ENCODE results near the gene NCKAP5.

Gene NCKAP5

DNA sequence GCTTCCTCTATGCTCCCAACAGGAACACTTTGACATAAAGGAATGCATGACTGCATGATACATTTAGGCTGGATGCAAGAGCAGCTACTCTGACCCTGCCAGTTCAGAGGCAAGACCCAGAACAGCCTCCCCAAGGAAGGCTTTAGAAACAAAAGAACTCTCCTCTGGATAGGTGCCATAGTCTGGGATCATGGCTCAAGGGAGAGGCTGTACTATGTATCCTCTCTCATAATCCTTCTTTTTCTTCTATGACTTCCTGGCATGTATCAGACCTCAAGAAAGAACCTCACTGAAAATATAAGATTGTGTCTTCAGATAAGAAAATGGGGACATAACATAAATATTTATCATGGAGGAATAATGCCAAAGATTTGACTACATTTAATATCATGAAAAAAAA lies 704.3 kb downstream of the NCKAP5 start:
- no peaks in the 10 kb centered on the region for H3K36me3 ChIP-seq
- H3K9ac ChIP-seq, result no peak overlapping the region
- no peaks in the 10 kb centered on the region for H3K27me3 ChIP-seq
- no peaks in the 10 kb centered on the region for H3K4me1 ChIP-seq
- H3K4me3 ChIP-seq, result no peak overlapping the region
- H4K20me1 ChIP-seq, result no peaks in the 10 kb centered on the region
- no peak overlapping the region for H3K27ac ChIP-seq
- TF ChIP-seq Cebpa-rat (IDR thresholded peaks at IDR 0.05), result no peak
- H3K4me2 ChIP-seq, result no peak overlapping the region
- no peaks in the 10 kb centered on the region for H3K9me3 ChIP-seq (replicated peaks in 1 of 11)

- TF ChIP-seq Cebpa-rat (IDR thresholded peaks at IDR 0.05), result no peak
- H3K9ac ChIP-seq, result no peak overlapping the region
These were observed 708.0 kb downstream of the NCKAP5 start for GRCh38 chr2:132860220-132860619.

DNA sequence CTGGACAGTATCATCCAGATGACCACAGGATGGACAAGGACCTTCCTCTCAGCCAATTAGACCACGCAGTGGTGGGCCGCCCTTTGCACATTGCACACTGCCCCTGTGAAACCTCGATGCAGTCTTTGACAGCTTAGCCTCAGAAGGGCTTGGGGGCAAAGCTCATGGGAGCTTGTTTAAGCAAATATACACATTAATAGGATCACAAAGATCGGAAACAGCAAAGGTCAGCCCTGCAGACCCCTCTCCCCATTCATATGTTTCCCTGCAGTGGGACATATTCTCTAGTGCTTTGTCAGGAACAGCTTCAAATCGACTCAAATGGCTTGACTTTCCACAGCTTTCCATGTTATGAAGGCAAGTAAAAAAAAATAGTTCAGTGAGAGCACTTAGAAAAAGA lies 708.7 kb downstream of the NCKAP5 start:
- no peak overlapping the region for H3K4me2 ChIP-seq
- no peak for TF ChIP-seq Cebpa-rat (IDR thresholded peaks at IDR 0.05)

More at GRCh38 chr2:132860220-132860619, 708.0 kb downstream of the NCKAP5 start:
- no peak overlapping the region for H3K27ac ChIP-seq
- H3K4me2 ChIP-seq, result no peak overlapping the region
- H4K20me1 ChIP-seq, result no peaks in the 10 kb centered on the region
- no peaks in the 10 kb centered on the region for H3K27me3 ChIP-seq
- H3K9me3 ChIP-seq (replicated peaks in 1 of 11), result no peaks in the 10 kb centered on the region
- no peaks in the 10 kb centered on the region for H3K4me1 ChIP-seq
- no peak overlapping the region for H3K4me3 ChIP-seq
- H3K36me3 ChIP-seq, result no peaks in the 10 kb centered on the region

DNA sequence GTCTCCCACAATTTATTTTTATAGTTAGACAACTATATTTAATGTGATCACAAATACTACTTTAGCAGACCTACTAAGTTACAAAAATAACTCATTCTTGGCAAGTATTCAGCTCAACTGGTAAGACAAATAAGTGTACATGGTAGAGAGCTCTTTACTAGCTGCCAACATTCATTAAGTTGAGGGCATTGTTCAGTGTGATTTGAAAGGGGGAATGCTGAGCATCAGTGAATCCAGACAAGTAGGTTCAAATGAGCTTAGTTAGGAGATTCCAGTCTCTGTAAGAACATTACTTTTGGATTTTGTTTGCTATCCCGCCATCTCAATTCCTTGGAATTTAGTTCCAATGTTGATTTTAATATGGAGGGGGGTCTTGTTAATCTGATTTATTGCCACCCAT lies 710.9 kb downstream of the NCKAP5 start:
- H3K9me3 ChIP-seq (replicated peaks in 1 of 11), result no peaks in the 10 kb centered on the region
- H3K27me3 ChIP-seq, result no peaks in the 10 kb centered on the region
- H4K20me1 ChIP-seq, result no peaks in the 10 kb centered on the region
- no peak overlapping the region for H3K4me3 ChIP-seq
- H3K9ac ChIP-seq, result no peak overlapping the region
- H3K4me1 ChIP-seq, result no peaks in the 10 kb centered on the region
- no peak overlapping the region for H3K27ac ChIP-seq
- H3K4me2 ChIP-seq, result no peak overlapping the region
- H3K36me3 ChIP-seq, result no peaks in the 10 kb centered on the region
- no peak for TF ChIP-seq Cebpa-rat (IDR thresholded peaks at IDR 0.05)

More for the DNA sequence above, 708.7 kb downstream of the NCKAP5 start:
- no peaks in the 10 kb centered on the region for H3K36me3 ChIP-seq
- H3K27ac ChIP-seq, result no peak overlapping the region
- no peaks in the 10 kb centered on the region for H3K4me1 ChIP-seq
- no peaks in the 10 kb centered on the region for H3K27me3 ChIP-seq
- H3K9me3 ChIP-seq (replicated peaks in 1 of 11), result no peaks in the 10 kb centered on the region
- H3K9ac ChIP-seq, result no peak overlapping the region
- no peak overlapping the region for H3K4me3 ChIP-seq
- no peaks in the 10 kb centered on the region for H4K20me1 ChIP-seq

DNA sequence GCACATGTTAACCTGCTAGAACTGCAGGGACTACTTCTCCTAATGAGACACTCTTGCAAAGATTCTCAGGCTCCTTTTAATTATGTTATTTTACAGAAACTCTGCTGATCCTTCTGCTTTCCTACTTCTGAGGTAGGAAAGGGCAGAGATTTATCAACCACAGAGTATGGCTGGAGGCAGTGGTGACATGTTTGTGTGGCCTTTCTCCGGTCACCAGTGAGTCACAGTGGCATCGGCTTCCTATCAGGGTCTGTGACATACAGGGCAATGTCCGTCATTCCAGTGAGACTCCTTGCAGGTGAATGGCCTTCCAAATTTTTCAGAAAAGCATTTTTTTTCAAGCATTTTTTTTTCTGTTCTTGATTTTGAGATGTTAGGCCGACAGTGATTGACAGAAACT lies 717.6 kb downstream of the NCKAP5 start:
- Histone ChIP-seq H3K36me3 (no peaks in the 10 kb centered on the region), H3K4me1 (no peaks in the 10 kb centered on the region), H3K4me3 (no peak overlapping the region), H3K9me3 (replicated peaks in 1 of 11) (no peaks in the 10 kb centered on the region), H3K4me2 (no peak overlapping the region), H4K20me1 (no peaks in the 10 kb centered on the region), H3K9ac (no peak overlapping the region), H3K27ac (no peak overlapping the region), H3K27me3 (no peaks in the 10 kb centered on the region)
- no peak for TF ChIP-seq Cebpa-rat (IDR thresholded peaks at IDR 0.05)

GRCh38 chr2:132849118-132849517 lies 719.1 kb downstream of the NCKAP5 start:
- H3K36me3 ChIP-seq, result no peaks in the 10 kb centered on the region
- H3K27me3 ChIP-seq, result no peaks in the 10 kb centered on the region
- no peak for TF ChIP-seq Cebpa-rat (IDR thresholded peaks at IDR 0.05)
- no peaks in the 10 kb centered on the region for H3K4me1 ChIP-seq
- H3K9me3 ChIP-seq (replicated peaks in 1 of 11), result no peaks in the 10 kb centered on the region
- H3K4me2 ChIP-seq, result no peak overlapping the region
- no peak overlapping the region for H3K27ac ChIP-seq
- H4K20me1 ChIP-seq, result no peaks in the 10 kb centered on the region
- no peak overlapping the region for H3K9ac ChIP-seq
- H3K4me3 ChIP-seq, result no peak overlapping the region

GRCh38 chr2:132845339-132845738 lies 722.9 kb downstream of the NCKAP5 start:
- Histone ChIP-seq H3K27me3 (no peaks in the 10 kb centered on the region), H3K9me3 (replicated peaks in 1 of 11) (no peaks in the 10 kb centered on the region), H3K4me3 (no peak overlapping the region), H3K4me1 (no peaks in the 10 kb centered on the region), H3K27ac (no peak overlapping the region), H3K4me2 (no peak overlapping the region), H3K9ac (no peak overlapping the region), H4K20me1 (no peaks in the 10 kb centered on the region), H3K36me3 (no peaks in the 10 kb centered on the region)
- TF ChIP-seq Cebpa-rat (IDR thresholded peaks at IDR 0.05), result no peak

DNA sequence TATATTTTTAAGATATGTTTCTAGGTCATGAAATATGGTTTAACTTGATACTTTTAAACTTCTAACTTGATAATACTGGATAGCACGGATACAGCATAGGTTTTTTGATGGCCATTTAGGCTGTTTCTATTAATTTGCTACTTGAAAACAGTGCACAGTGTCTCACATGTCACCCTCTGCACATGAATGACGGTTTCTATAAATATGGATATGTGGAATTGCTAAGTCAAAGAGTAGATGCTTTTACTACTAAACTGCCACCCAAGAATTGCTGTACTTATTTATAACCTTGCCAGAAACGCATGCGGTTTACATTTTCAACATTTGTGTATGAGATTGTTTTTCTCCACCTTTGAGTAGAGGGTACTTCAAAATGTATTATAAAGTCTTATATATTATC lies 723.7 kb downstream of the NCKAP5 start:
- no peak overlapping the region for H3K27ac ChIP-seq
- no peaks in the 10 kb centered on the region for H4K20me1 ChIP-seq
- no peak overlapping the region for H3K4me3 ChIP-seq
- no peaks in the 10 kb centered on the region for H3K27me3 ChIP-seq
- no peak overlapping the region for H3K4me2 ChIP-seq
- no peak overlapping the region for H3K9ac ChIP-seq
- H3K36me3 ChIP-seq, result no peaks in the 10 kb centered on the region
- H3K4me1 ChIP-seq, result no peaks in the 10 kb centered on the region
- TF ChIP-seq Cebpa-rat (IDR thresholded peaks at IDR 0.05), result no peak
- no peaks in the 10 kb centered on the region for H3K9me3 ChIP-seq (replicated peaks in 1 of 11)

GRCh38 chr2:132837769-132838168 lies 730.5 kb downstream of the NCKAP5 start:
- H4K20me1 ChIP-seq, result no peaks in the 10 kb centered on the region
- H3K27me3 ChIP-seq, result no peaks in the 10 kb centered on the region

DNA sequence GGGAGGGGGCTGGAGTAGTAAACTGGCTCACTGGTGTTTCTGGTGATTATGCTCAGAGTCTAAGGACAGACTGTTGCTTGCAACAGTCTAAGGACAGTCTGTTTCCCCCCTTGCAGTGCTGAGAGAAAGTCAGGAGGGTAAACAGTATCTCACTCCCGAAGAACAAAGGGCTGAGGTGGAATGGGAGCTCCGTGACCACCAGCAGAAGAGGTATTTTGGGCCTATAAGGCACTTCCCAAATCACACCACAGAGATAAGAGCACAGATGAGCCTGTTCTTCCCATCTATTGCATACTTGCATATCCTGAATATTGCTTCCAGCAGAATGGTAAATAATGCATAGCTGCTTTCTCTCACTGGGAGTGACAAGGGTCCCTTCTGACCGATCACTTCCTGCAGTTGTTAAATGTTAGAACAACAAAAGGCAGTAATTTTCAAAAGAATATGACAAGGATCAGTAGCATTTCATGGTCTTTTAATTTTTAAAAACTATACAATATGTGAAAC lies 737.9 kb downstream of the NCKAP5 start:
- no peak for TF ChIP-seq Cebpa-rat (IDR thresholded peaks at IDR 0.05)
- Histone ChIP-seq H3K27ac (no peak overlapping the region), H3K27me3 (no peaks in the 10 kb centered on the region), H3K36me3 (no peaks in the 10 kb centered on the region), H3K9me3 (replicated peaks in 1 of 11) (peaks cover 0 to 14% (median 0%) of the 10 kb centered on the region in 11 experiments; a peak in 3 of 22 replicates), H3K9ac (no peak overlapping the region), H3K4me1 (no peaks in the 10 kb centered on the region), H4K20me1 (no peaks in the 10 kb centered on the region), H3K4me3 (no peak overlapping the region), H3K4me2 (no peak overlapping the region)

More at GRCh38 chr2:132837769-132838168, 730.5 kb downstream of the NCKAP5 start:
- no peaks in the 10 kb centered on the region for H3K36me3 ChIP-seq
- no peak for TF ChIP-seq Cebpa-rat (IDR thresholded peaks at IDR 0.05)
- H3K27ac ChIP-seq, result no peak overlapping the region
- no peaks in the 10 kb centered on the region for H3K4me1 ChIP-seq
- no peak overlapping the region for H3K4me2 ChIP-seq
- peaks cover 0 to 17% (median 0%) of the 10 kb centered on the region in 11 experiments; a peak in 3 of 22 replicates for H3K9me3 ChIP-seq (replicated peaks in 1 of 11)
- no peak overlapping the region for H3K4me3 ChIP-seq
- H3K9ac ChIP-seq, result no peak overlapping the region

Measured in BLaER1 treated with 17β-estradiol and CSF1 and Interleukin-3, amounts not matched to agents 10 nM and 100 nM (cell line).